GM12892 (cell line): ENCODE measurements around the gene LAG3.
"Not testable (repeated sequence)": the region's sequence is repeated elsewhere in the genome, so short reads cannot be mapped to it uniquely, and the experiment has no call there.

Experiments
- DNase-seq: peaks from one replicate; pipeline ENCODE4 v3.0.0; 2011; ENCODE audit not compliant: insufficient read length
- FAIRE-seq: peaks from 2 replicates; lab custom pipeline; 2011; peaks lifted over from hg19 to GRCh38; lab: Jason Lieb, UNC
- POLR2A ChIP-seq: IDR thresholded peaks from 2 replicates; pipeline ENCODE4 v1.6.1; 2011; ENCODE audit warnings: low read depth, low read length, control low read depth
- POLR2AphosphoS5 ChIP-seq: IDR thresholded peaks from 2 replicates; pipeline ENCODE4 v1.6.1; 2011; ENCODE audit warnings: low read depth, low read length, control low read depth
- TAF1 ChIP-seq: IDR thresholded peaks from 2 replicates; pipeline ENCODE4 v1.6.1; 2011; ENCODE audit warnings: low read depth, mild to moderate bottlenecking, control low read depth, low read length, borderline replicate concordance

The LAG3 gene

GRCh38 chr12:6742834-6743233 lies 29.5 kb upstream of the LAG3 start:
- DNase-seq: no peak
- TF ChIP-seq POLR2A (no peak), TAF1 (no peak), POLR2AphosphoS5 (no peak)
- no peak for FAIRE-seq

- FAIRE-seq: not testable (repeated sequence)
These were observed 29.0 kb upstream of the LAG3 start for GRCh38 chr12:6743300-6743699.

GRCh38 chr12:6745741-6746525 lies 26.4 kb upstream of the LAG3 start:
- DNase-seq: no peak
- FAIRE-seq: peak; percentile 64
- TF ChIP-seq POLR2A (peak; percentile 48; the same call in 1 of the 2 replicates), TAF1 (no peak)

More at GRCh38 chr12:6743300-6743699, 29.0 kb upstream of the LAG3 start:
- not testable (repeated sequence) for DNase-seq

- DNase-seq (no peak), FAIRE-seq (no peak)
- TF ChIP-seq POLR2AphosphoS5: no peak
- TF ChIP-seq TAF1: no peak
- no peak for TF ChIP-seq POLR2A
These were observed 25.1 kb upstream of the LAG3 start for GRCh38 chr12:6747216-6747615.

GRCh38 chr12:6748761-6749160 lies 23.6 kb upstream of the LAG3 start:
- TF ChIP-seq TAF1 (no peak), POLR2A (no peak), POLR2AphosphoS5 (no peak)
- no peak for DNase-seq
- FAIRE-seq: no peak

GRCh38 chr12:6750506-6750905 lies 21.8 kb upstream of the LAG3 start:
- FAIRE-seq (no peak), DNase-seq (no peak)
- TF ChIP-seq TAF1: no peak
- TF ChIP-seq POLR2AphosphoS5: no peak
- no peak for TF ChIP-seq POLR2A

GRCh38 chr12:6751767-6752166 lies 20.6 kb upstream of the LAG3 start:
- no peak for TF ChIP-seq POLR2AphosphoS5
- TF ChIP-seq TAF1: no peak
- no peak for TF ChIP-seq POLR2A
- FAIRE-seq (no peak), DNase-seq (no peak)

- no peak for TF ChIP-seq POLR2AphosphoS5
- no peak for TF ChIP-seq TAF1
- no peak for TF ChIP-seq POLR2A
- DNase-seq: no peak
- FAIRE-seq: peak; percentile 33
These were observed 20.0 kb upstream of the LAG3 start for GRCh38 chr12:6752167-6752920.

GRCh38 chr12:6752921-6753771 lies 19.2 kb upstream of the LAG3 start, which contains the start of gene MLF2:
MLF2 (minus strand) TSS chr12:6753141; CDS start chr12:6752334, 807 bp downstream.
- 0 out of 2 replicates have a peak, but pooled peaks have one; percentile 52 for TF ChIP-seq POLR2AphosphoS5
- TF ChIP-seq POLR2A: peak; percentile 90
- TF ChIP-seq TAF1: peak; percentile 73
- DNase-seq (peak; percentile 98), FAIRE-seq (peak; percentile 99)

- TF ChIP-seq TAF1: no peak
- TF ChIP-seq POLR2A: no peak
- TF ChIP-seq POLR2AphosphoS5: no peak
- no peak for DNase-seq
- FAIRE-seq: no peak
These were observed 18.5 kb upstream of the LAG3 start for GRCh38 chr12:6753772-6754356.

GRCh38 chr12:6754411-6754810 lies 17.9 kb upstream of the LAG3 start:
- DNase-seq (no peak), FAIRE-seq (no peak)
- TF ChIP-seq POLR2AphosphoS5 (no peak), POLR2A (no peak), TAF1 (no peak)
